SK-N-SH (cell line): ENCODE measurements around the gene LMF1.

ENCODE experiments used
- CTCF ChIP-seq: fragments of 200-600 bp; sonication (generic); IDR thresholded peaks from 2 replicates; pipeline ENCODE4 v1.6.1; 2017; ENCODE audit warnings: antibody characterized with exemption, mild to moderate bottlenecking, moderate library complexity
- ELF1 ChIP-seq: IDR thresholded peaks from 2 replicates; pipeline ENCODE4 v1.4.0; 2012
- EZH2phosphoT487 ChIP-seq: fragments of 200-600 bp; sonication (generic); IDR thresholded peaks from 2 replicates; pipeline ENCODE4 v1.6.1; 2017; ENCODE audit warnings: low read depth, mixed run types, mild to moderate bottlenecking, antibody characterized with exemption, moderate library complexity, borderline replicate concordance
- IRF3 ChIP-seq: fragments of 150-350 bp; IDR thresholded peaks from 2 replicates; pipeline ENCODE4 v1.6.1; 2016; ENCODE audit warnings: mild to moderate bottlenecking, low read depth, low read length
- PBX3 ChIP-seq: IDR thresholded peaks from 2 replicates; pipeline ENCODE4; 2012
- ZBTB33 ChIP-seq: IDR thresholded peaks from 2 replicates; pipeline ENCODE4 v1.4.0; 2012; ENCODE audit warnings: low read depth, borderline replicate concordance

- TF ChIP-seq PBX3 (no peak), CTCF (no peak), ELF1 (no peak), EZH2phosphoT487 (no peak), ZBTB33 (no peak), IRF3 (no peak)
These were observed 68.8 kb downstream of the LMF1 start for GRCh38 chr16:901715-902601.
